NB4 (cell line): ENCODE measurements around the gene ISM1.

Experiments
- CTCF ChIP-seq: IDR thresholded peaks from one replicate; pipeline ENCODE4 v1.5.1; 2012; ENCODE audit warnings: low read depth, low read length
- POLR2A ChIP-seq: IDR thresholded peaks from 2 replicates; pipeline ENCODE4 v1.6.1; 2011; ENCODE audit warnings: mild to moderate bottlenecking; ENCODE audit not compliant: insufficient read length; ENCODE audit errors: extremely low read depth

GRCh38 chr20:13251904-13252297 is 30.8 kb downstream of the ISM1 start:
- TF ChIP-seq CTCF: no peak
- TF ChIP-seq POLR2A: no peak
